ENCODE measurements around the gene UBA7. TPM values are rescaled to one million over a fixed set of nuclear protein-coding genes. Genes with fewer than 3 reads are reported as not detected.

Gene UBA7
- total RNA-seq, 1 experiment from 2014 or later: 46.1 TPM

DNA sequence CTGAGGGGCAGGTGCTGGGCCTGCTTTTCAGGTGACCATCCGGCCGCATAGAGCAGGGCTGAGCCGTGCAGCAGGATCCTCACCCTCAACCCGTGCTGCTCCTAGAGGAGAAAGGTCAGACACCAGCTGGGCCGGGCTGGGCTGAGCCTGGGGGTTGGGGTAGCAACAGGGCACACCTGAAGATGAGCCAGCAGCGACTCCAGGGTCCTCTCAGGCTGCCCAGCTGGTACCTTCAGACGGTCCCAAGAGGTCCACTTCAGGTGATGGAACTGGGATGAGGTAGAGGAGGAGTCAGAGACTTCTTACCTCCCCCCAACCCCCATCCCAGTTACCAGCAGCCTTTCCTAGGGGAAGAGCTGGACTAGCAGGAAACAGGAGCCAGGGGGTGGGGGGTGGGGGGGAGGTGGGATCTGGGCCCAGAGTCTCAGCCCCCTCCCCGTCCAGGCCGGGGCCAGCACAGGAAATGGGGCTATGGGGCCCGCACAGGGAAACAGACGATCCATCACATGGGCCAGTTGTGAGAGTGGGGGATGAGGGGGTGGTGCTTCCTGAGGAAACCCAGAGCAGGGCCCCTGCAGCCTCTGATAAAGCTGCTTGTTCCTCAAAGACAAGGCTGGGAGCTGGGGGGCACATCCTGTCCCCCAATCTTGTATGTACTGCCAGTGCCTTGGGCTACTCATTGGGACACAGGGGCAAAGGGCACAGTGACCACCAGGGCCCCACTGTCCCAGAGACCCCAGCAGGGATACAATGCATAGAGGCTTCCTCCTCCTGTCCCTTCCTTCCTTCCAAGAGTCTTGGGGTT is 7.7 kb downstream of the UBA7 start:
- no peak for DNase-seq (ENCODE audit: low read depth)

DNA sequence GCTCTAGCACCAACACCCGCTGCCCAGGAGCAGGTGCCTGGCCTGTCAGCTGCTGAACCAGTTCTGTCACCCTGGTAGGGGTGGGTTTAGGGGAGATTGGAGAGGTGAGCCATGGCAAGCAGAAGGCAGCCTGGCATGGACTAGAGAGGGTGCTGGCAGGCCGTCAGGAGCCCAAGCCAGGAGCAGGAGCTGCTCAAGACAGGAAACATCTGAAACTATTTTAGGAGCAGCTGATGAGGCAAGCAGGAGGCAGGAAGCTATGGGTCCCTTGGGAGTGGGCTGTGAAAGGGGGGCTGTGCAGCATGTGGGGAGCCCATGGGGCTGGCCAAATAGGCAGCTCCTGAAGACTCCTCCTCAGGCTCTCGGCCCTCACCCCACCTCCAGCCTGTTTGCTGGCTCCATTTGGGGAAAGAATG is 8.4 kb downstream of the UBA7 start:
- DNase-seq (ENCODE audit: low read depth): no peak

DNA sequence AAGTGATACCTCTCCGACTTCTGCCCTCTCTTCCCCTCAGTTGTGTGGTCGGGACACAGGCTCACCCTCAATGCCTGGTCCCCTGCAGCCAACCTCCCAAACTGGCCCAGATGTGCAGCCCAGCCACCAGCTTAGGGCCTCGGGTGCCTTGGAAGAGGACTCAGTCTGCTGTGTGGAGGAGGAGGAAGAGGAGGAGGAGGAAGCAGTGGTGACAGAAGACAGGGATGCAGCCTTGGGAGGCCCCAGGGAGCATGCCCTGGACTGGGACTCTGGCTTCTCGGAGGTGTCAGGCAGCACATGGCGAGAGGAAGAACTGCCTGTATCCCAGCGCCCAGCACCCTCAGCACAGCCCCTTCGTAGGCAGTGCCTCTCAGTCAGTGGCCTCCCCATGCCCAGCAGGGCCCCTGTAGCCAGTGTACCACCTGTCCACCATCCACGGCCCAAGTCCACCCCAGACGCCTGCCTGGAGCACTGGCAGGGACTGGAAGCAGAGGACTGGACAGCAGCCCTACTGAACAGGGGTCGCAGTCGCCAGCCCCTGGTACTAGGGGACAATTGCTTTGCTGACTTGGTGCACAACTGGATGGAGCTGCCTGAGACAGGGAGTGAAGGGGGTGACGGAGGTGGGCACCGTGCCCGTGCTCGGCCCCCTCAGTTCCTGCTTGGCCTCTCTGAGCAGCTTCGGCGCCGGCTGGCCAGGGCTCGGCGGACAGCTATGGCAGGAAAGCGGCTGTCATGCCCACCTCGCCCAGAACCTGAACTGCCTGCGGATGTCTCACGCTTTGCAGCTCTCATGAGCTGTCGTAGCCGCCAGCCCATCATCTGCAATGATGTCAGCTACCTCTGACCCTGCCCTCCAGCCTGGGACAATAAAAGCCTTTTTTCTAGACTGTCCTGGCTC is 9.4 kb downstream of the UBA7 start:
- DNase-seq (ENCODE audit: low read depth): no peak

DNA sequence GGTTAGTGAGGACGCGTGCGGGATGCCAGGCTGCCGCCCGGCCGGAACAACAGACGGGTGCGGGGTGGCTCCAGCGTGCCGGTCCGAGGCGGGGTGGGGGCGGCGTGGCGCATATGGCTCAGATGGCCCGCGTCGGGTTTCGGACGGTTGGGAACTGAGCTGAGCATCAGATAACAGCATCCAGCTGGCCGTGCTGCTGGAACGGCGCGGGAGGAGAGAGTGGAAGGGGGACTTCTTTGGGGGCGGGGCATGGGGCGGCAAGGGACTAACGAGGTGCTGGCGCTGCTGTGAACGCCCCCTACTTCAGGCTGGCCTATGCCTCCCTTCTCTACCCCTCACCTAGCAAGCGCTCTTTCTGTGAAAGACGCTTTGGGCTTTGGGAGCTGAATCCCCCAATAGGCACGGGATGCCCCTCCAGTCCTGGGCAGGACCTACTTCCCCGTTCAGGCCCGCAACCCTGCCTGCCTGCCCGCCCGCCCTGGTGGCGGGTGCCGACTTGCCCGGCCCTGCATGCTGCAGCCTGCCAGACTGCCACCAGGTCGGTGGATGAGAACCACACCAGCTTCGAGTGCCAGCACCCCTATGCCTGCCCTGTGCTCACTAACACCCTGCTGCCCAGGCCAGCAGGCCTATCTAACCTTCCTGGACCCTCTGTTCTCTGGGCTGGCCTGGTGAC is 10.2 kb downstream of the UBA7 start:
- DNase-seq (ENCODE audit: low read depth): peak; percentile 20

DNA sequence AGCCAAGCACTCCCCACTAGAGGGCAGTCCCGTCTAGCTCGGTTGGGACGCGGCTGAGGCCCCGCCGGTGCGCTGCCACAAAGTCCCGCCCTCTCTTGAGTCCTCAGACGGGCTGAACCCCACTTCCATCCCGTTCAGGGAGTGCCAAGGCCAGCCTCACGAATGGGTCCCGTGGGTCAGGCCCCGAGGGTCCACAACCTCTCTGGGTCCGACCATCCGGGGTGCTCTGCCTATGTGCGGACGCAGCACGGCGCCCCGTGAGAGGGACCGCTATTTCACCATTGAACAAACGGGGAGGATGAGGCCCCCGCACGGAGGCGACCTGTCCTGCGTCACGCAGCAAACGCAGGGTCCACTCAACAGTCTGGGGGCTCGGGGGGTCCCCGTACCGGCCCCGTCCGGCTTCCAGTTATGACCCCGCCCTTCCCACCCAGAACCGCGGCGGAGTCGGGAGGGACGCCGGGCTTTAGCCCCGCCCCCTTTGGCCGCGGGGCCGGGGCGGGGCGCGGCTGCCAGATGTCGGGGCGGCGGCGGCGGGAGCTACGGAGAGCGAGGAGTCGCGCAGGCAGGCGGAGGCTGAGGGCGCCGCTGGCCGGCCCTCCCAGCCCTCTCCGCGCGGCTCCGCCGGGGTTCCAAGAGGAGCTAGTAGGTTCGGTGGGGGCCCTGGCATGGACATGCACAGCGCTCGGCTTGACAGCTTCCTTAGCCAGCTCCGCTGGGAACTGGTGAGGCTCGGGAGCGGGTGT is 10.9 kb downstream of the UBA7 start, which contains the start of gene INKA1:
Gene INKA1, plus strand, starts transcription at position 543 of the 746 bp plus-strand sequence. Its CDS starts 132 bp downstream, at position 675.
- peak; percentile 76 for DNase-seq (ENCODE audit: low read depth)

DNA sequence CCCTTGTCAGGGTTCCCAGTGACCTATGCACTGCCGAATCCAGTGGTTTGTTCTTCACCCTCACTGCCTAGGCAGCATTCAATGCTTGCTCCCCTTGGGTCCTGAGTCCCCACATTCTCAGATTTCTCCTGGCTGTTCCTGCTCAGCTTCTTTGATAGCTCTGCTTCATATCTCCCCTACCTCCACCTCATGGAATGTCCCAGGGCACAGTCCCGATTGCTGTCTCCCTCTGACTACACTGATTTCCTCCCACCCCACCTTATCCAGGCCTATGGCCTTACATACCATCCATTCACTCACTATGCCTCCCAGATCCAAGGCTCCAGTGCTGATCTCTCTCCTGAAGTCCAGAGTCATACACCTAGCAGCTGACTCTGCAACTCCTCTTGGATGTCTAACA is 12.6 kb downstream of the UBA7 start:
- no peak for DNase-seq (ENCODE audit: low read depth)

DNA sequence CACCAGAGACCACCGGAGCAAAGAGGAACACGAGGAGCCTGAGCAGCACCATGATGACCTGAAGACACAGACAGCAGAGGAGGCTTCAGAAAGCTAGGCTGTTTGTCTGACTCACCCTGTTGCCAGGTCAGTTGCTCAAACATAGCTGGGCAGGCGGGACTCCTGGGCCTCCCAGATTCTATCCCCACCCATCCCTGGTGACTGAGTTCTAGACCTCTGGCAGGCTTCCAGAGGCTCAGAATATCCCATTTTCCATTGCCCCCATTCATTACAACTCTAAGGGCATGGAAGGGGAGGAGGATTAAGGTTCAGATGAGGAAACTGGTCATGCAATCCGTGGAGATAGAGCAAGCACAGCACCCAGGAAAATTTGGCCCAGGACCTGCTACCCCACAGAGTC is 14.0 kb downstream of the UBA7 start, which contains the start of gene CDHR4:
Gene CDHR4, minus strand, starts transcription at position 113 of the 400 bp plus-strand sequence. Its CDS starts 61 bp downstream, at position 52.
- peak; percentile 79 for DNase-seq (ENCODE audit: low read depth)

DNA sequence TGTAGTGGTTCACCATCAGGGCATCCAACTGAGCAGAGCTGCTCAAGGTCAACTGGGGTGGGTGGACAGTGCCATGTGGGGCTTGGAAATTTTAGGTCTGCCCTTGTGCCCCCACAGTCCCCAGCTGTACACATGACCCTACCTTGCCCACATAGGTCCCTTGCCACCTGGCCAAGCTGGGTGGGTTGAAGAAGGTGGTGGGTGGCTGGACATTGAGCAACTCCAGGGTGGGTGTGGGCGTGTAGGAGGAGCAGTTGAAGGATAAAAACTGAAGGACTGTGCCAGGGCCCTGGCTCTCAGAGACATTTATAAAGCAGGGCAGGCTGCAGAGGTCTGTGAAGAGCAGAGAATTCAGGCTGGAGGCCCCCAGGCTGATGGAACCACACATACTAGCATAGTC is 14.6 kb downstream of the UBA7 start:
- no peak for DNase-seq (ENCODE audit: low read depth)

DNA sequence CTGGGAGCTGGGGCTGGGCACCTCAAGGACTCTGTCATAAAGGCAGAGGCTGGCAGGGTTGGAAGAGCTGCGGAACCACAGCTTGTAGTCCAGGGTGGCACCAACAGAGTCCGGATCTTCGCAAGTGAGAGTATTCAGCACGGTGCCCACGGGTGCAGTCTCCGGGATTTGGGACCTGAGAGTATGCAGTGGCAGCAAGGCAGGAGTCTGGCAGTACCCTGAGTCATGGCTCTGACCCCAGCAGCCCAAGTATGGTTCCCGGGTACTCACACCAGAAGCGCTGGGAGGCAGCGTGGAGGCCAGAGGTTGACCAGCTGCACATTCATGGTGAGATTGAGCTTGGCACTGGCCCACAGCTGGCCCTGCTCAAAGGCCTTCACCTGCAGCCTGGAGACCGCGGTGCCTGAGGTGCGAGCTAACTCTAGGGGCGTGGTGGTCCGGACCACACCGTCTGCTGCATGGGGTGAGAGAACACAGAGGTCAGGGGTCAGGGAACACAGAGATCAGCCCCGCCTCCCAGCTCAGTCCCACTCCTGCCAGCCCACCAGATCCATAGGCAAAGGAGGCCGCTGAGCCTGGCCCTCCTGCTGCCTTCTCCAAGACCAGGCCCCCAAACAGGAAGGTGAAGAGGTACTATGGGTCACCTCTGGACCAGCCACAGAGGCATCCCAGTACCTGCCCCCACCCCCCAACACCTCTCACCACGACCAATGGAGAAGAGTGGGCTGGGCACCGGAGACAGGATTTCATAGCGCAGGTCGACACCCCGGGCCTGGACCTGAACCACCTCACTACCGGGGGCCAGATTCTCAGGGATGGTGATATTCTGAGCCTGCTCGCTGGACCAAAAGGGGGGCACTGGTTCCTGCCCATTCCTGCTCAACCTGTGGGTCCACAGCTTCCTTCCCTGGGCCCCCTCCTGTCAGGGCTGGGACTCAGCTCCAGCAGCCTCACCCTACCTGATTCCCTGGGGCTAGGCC is 18.5 kb downstream of the UBA7 start:
- DNase-seq (ENCODE audit: low read depth): no peak

DNA sequence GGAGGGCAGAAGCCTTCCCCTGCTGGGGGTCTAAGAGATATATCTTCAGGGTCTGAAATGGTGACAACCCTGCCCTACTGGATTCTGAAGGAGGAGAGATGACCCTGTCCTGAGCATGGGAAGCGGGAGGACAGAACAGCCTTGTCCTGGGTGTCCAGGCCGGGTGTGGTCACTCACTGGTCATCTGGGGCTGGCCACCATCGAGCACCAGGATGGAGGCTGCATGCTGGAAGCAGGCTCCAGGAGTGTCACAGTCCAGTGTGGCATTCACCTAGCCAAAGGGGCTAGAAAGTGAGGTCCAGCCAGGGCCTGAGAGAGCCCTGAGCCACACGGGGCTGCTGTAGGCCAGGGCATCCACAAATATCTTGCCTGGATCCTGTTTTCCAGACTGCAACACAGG is 19.3 kb downstream of the UBA7 start:
- DNase-seq (ENCODE audit: low read depth): no peak

DNA sequence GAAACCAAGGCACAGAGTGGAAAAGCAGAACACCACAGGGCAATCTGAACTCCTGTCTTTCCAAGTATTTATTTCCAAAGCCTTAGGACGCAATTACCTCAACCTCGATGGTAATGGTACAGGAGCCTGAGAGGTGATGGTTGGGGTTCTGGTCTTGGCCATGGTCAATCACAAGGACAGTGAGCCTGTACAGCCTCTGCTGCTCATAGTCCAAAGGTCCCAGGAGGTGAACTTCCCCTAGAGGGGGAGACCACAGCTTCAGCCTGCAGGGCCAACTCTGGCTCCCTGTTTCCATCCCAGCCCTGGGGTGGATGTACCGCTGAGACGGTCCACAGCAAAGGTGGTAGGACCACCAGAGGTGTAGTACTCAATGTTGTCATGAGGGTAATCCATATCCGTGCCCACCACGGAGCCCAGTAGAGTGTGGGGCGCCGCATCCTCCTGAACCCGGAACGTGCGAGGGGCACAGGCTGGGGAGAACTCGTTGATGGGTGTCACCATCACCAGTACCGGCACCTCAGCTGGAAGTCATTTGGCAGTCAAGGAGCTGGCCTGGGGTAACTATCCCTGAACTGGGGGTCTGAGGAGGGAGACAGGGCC is 20.2 kb downstream of the UBA7 start:
- DNase-seq (ENCODE audit: low read depth): no peak

DNA sequence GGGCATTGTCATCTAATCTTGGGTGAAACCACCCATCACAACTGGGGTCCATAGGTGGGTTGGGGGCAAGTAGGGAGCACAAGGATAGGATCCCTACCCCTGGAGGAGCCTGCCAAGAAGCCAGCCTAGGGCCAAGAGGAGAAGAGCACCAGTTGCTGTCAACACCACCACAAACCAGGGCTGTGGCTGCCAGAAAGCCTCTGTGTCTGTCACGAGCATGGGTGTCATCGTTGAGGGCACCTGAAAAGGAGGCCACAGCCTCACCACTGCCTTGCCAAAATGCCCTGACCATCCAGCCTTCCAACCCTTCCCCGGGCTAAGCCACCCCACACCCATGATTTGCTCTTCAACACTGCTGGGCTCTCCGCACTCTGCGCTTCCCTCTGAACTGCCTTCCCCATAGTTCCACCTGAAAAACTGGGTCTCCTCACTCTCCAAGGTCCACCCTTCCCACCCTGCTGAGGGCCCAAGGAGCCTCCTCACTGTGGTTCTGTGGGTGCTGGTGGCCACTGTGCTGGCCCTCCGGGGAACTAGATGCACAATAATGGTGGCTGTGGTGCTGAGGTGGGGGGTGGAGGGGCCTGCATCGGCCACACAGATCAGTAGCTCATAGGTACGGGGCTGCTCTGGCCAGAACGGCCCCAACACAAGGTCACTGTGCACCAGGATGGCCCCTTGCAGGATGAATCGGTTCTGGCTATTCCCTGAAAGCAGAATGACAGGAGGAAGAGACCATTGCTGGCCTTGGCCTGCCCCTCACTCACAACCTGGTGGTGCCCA is 21.2 kb downstream of the UBA7 start:
- DNase-seq (ENCODE audit: low read depth): no peak

DNA sequence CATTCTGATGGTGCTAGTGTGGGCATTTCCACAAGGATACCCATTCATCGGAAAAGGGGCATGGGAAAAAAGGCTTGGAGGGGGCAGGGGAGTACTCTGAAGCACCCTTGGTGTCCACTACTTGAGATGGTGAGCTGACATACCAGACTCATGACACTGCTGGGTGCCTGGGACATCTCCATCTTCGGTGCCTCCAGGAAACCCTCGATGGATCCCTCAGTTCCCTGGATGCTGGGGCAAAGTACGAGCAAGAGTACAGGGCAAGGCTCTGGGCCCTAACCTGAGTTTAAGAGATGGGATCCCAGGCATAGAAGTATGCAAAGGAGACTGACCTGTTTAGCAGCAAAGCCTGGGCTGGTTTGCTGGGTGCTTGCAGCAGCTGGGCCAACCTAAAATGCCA is 22.2 kb downstream of the UBA7 start:
- no peak for DNase-seq (ENCODE audit: low read depth)

DNA sequence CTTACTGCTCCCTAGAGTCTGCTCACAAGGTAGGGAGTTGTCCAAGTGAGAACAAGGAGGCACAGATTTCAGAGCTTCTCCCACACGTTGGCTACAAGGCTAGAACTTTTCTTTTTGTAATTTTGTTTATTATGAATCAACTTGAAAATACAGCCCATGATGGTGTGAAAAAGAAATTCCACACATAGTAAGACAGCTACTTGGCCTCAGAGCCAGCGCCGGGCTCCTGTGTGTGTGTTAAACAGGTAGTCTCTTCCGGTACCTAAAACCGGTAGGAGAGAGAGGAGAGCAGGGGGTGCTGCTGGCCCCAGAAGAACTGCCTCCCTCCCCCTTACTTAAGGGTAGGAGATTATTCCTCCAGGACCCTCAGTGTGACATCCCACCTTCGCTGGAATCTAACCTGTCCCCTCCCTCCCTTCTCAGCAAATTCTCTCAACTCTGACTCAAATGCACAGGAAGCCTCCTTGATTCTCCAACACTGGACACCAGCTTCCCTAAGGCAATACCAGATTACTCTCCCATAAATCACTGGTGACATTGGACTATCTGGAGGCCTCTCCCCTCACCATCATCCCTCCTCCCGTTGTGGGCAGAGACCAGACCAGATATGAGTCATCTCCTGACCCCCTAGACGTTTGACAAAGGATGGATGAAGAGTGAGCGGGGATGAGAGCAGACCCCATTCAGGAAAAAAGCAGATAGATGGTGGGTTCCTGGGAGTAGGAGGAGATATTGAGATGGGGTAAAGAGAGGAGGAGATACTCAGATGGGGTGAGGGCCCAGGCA is 22.9 kb downstream of the UBA7 start:
- DNase-seq (ENCODE audit: low read depth): peak; percentile 70

DNA sequence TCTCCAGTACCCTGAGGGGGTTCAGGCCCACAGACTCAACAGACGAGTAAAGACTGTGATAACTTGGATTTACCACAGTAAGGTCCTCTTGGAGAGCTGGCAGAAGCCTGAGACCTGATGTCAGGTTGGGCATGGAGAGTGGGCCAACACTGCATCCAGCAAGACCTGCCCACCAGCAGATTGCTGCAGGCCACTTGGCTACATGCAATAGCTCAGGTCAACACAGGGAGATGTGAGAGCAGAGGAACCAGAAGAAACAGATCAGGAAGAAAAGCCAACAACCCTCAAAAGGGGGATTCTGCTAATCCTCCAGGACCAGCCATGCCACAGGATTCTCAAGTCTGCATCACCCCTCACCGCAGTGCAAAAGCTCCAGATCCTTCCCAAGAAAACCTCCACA is 25.7 kb downstream of the UBA7 start:
- DNase-seq (ENCODE audit: low read depth): no peak

DNA sequence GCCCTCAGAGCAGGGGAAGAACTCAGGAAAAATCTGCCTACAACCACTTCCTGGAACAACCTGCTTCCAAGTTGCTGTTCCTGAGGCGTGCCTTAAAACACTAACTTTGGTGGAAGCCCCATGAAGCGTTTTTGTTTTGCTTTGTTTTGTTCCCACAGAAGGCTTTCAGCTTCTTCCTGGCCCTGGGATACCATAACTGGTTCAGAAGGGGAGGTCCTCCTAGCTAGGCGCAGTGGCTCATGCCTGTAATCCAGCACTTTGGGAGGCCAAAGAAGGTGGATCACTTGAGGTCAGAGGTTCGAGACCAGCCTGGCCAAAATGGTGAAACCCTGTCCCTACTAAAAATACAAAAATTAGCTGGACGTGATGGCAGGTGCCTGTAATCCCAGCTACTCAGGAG is 26.2 kb downstream of the UBA7 start:
- DNase-seq (ENCODE audit: low read depth): no peak

DNA sequence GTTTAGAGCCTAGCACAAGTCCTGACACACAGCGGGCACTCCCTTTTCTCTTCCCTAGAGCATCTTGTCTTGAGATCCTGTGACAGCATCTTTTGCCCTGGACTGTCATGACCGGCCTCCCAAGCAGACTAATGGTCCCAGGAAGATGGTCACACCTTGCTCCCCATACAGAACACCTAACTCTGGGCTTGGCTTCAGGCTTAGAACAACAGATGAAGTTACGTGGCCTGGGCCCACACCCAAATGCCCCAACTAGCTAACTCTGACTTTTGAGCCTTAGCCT is 26.6 kb downstream of the UBA7 start:
- DNase-seq (ENCODE audit: low read depth): no peak

Measured in M059J (cell line).